Osteoblast (primary cell): ENCODE data around the gene PNMT. TPM values are rescaled to one million over a fixed set of nuclear protein-coding genes. Genes with fewer than 3 reads are reported as not detected.
A peak's percentile ranks its signal among the peaks of the same experiment; 100 is the strongest.

Experiments used
- DNase-seq: peaks from one replicate; pipeline ENCODE4 v3.0.0; 2011; ENCODE audit warnings: low spot score, mixed read lengths; ENCODE audit not compliant: insufficient read length; ENCODE audit errors: missing footprints
- H2AFZ ChIP-seq: 2 replicates; pipeline ENCODE4 v1.6.0; 2011; ENCODE audit warnings: mild to moderate bottlenecking, low read length
- H3K27ac ChIP-seq: 2 replicates; pipeline ENCODE4 v1.5.1; 2011; ENCODE audit warnings: mild to moderate bottlenecking, low read depth, low read length, moderate library complexity
- H3K27me3 ChIP-seq: 2 replicates; pipeline ENCODE4 v1.6.0; 2012; ENCODE audit warnings: mild to moderate bottlenecking, control low read depth, inconsistent platforms, low read length, moderate library complexity; ENCODE audit not compliant: insufficient read depth
- H3K36me3 ChIP-seq: 2 replicates; pipeline ENCODE4 v1.5.1; 2011; ENCODE audit warnings: mild to moderate bottlenecking, low read length, control low read depth, moderate library complexity; ENCODE audit not compliant: insufficient read depth
- H3K4me1 ChIP-seq: 2 replicates; pipeline ENCODE4 v1.5.1; 2011; ENCODE audit warnings: mild to moderate bottlenecking, low read length, control low read depth, moderate library complexity; ENCODE audit not compliant: insufficient read depth
- H3K4me2 ChIP-seq: 2 replicates; pipeline ENCODE4 v1.6.0; 2011; ENCODE audit warnings: mild to moderate bottlenecking, low read length; ENCODE audit not compliant: insufficient read depth
- H3K4me3 ChIP-seq: fragments of 200-600 bp; sonication (generic); 3 replicates; pipeline ENCODE4 v1.5.1; 2012; ENCODE audit warnings: mild to moderate bottlenecking, low read length, inconsistent platforms; ENCODE audit not compliant: insufficient read depth
- H3K79me2 ChIP-seq: 2 replicates; pipeline ENCODE4 v1.6.0; 2012; ENCODE audit warnings: mild to moderate bottlenecking, low read length, control low read depth, inconsistent platforms; ENCODE audit not compliant: insufficient read depth
- H3K9me3 ChIP-seq: 2 replicates; pipeline ENCODE4 v1.5.1; 2011; ENCODE audit warnings: low read depth, low read length, control low read depth
- H4K20me1 ChIP-seq: 2 replicates; pipeline ENCODE4 v1.6.0; 2012; ENCODE audit warnings: mild to moderate bottlenecking, low read length, control low read depth; ENCODE audit not compliant: insufficient read depth
- total RNA-seq: library from RNA; depleted of rRNA; stranded (reverse); fragments of >200 nt; gene quantifications from 2 replicates; pipeline ENCODE4 v1.2.3, GENCODE V29; 2012
- TF ChIP-seq, protein P1 (sequence below): IDR thresholded peaks from 2 replicates; pipeline ENCODE4 v1.5.1; 2011; ENCODE audit warnings: mild to moderate bottlenecking, low read depth, low read length, moderate library complexity; ENCODE audit errors: extremely low read depth

Gene PNMT
- total RNA-seq, 1 donor: not detected

- H4K20me1 ChIP-seq: no peaks in the 10 kb centered on the region
- TF ChIP-seq, protein P1, sequence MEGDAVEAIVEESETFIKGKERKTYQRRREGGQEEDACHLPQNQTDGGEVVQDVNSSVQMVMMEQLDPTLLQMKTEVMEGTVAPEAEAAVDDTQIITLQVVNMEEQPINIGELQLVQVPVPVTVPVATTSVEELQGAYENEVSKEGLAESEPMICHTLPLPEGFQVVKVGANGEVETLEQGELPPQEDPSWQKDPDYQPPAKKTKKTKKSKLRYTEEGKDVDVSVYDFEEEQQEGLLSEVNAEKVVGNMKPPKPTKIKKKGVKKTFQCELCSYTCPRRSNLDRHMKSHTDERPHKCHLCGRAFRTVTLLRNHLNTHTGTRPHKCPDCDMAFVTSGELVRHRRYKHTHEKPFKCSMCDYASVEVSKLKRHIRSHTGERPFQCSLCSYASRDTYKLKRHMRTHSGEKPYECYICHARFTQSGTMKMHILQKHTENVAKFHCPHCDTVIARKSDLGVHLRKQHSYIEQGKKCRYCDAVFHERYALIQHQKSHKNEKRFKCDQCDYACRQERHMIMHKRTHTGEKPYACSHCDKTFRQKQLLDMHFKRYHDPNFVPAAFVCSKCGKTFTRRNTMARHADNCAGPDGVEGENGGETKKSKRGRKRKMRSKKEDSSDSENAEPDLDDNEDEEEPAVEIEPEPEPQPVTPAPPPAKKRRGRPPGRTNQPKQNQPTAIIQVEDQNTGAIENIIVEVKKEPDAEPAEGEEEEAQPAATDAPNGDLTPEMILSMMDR: no peak
- H3K4me2 ChIP-seq: no peak overlapping the region
- no peak overlapping the region for H3K27ac ChIP-seq
- no peak for DNase-seq
- no peak overlapping the region for H3K4me3 ChIP-seq
- H3K27me3 ChIP-seq: no peaks in the 10 kb centered on the region
- H3K36me3 ChIP-seq: peaks cover 46% of the 10 kb centered on the region
- H3K9me3 ChIP-seq: no peaks in the 10 kb centered on the region
- no peak overlapping the region for H2AFZ ChIP-seq
- H3K4me1 ChIP-seq: no peaks in the 10 kb centered on the region
- no peaks in the 10 kb centered on the region for H3K79me2 ChIP-seq
Measured at GRCh38 chr17:39717660-39718059, 49.4 kb downstream of the PNMT start.

DNA sequence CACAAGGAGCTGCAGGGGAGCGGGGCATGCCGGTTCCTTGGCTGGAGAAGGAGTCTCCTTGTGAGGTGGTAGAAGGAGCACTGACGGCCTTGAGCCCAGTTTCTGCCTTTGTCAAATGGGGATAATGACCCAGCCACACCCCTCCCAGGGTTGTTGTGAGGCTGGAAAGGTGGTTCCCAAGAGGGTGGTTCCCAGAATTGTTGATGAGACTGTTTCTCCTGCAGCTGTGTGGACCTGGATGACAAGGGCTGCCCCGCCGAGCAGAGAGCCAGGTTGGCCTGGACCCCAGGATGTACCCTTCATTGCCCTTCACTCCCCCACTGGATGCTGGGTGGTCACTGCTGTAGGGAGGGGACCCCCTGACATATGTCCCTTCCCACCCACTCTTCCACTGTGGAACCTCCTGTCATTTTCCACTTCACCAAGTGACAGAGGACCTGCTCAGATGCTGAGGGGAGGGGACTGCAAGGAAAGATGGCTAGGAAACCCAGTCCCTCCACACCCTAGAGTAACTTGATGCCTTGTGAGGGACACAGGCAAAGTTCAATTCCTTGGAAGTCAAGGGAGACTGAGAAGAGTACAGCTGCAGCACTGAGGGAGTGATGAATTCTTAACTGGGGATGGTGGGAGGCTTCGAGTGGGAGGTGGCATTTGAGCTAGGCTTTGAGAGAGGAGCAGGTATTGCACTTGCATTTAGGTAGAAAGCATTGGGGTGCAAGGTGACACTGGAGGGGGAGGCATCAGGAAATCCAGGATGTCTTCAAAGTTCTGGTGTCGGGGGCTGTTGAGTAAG lies 51.5 kb downstream of the PNMT start:
- no peaks in the 10 kb centered on the region for H3K4me1 ChIP-seq
- no peaks in the 10 kb centered on the region for H3K79me2 ChIP-seq
- H3K4me3 ChIP-seq: no peak overlapping the region
- H3K36me3 ChIP-seq: peaks cover 40% of the 10 kb centered on the region
- H2AFZ ChIP-seq: no peak overlapping the region
- no peaks in the 10 kb centered on the region for H3K27me3 ChIP-seq
- TF ChIP-seq, protein P1: no peak
- H3K9me3 ChIP-seq: no peaks in the 10 kb centered on the region
- no peak overlapping the region for H3K27ac ChIP-seq
- no peaks in the 10 kb centered on the region for H4K20me1 ChIP-seq
- H3K4me2 ChIP-seq: no peak overlapping the region
- DNase-seq: peak; percentile 61

Other genes with a start within 250 kb of the PNMT start
- 24.6 and 25.0 TPM in 2 replicates for gene MED1, start 217.2 kb upstream of the PNMT start, total RNA-seq
- gene CDK12, start 207.0 kb upstream of the PNMT start, total RNA-seq: 36.6 and 40.4 TPM in 2 replicates
- not detected in 2 replicates for gene NEUROD2, start 60.5 kb upstream of the PNMT start, total RNA-seq
- not detected in 2 replicates for gene PPP1R1B, start 41.5 kb upstream of the PNMT start, total RNA-seq
- 31.5 and 35.8 TPM in 2 replicates for gene STARD3, start 31.3 kb upstream of the PNMT start, total RNA-seq
- gene TCAP, start 3.1 kb upstream of the PNMT start, total RNA-seq: 0.29 and 0.36 TPM in 2 replicates
- gene PGAP3, start 19.6 kb downstream of the PNMT start, total RNA-seq: 10.3 and 10.9 TPM in 2 replicates
- 40.4 and 44.2 TPM in 2 replicates for gene ERBB2, start 31.6 kb downstream of the PNMT start, total RNA-seq
- gene MIEN1, start 62.1 kb downstream of the PNMT start, total RNA-seq: 14.8 and 16.5 TPM in 2 replicates
- gene GRB7, start 69.5 kb downstream of the PNMT start, total RNA-seq: under 0.01 and 0.29 TPM in 2 replicates
- not detected in 2 replicates for gene IKZF3, start 195.9 kb downstream of the PNMT start, total RNA-seq
- not detected in 2 replicates for gene ZPBP2, start 199.7 kb downstream of the PNMT start, total RNA-seq